ENCODE data around the gene ACTR2. TPM values are rescaled to one million over a fixed set of nuclear protein-coding genes. Genes with fewer than 3 reads are reported as not detected.
"Not testable (repeated sequence)": the region's sequence is repeated elsewhere in the genome, so short reads cannot be mapped to it uniquely, and the experiment has no call there.

Gene ACTR2
- total and polyA plus RNA-seq, 2 experiments from 2014 or later, result 75.6 to 89.4 TPM

DNA sequence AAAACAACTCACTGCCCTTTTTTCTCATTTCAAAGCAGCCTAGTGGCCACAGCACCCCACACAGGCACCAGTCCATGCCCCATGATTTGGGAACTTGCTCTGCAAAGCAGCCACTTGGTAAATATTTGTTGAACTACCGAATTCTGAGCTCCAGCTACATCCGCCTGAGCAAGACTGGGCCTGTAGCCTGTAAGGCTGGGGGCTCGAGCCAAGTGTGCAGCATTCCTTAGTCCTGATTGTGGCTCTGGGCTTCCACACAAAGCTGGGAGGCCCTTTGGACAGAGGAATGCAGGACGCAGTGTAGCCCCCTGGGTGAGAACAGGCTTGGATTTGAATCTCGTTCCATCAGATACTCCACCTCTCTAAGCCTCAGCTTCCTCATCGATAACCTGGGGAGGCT is 88.4 kb downstream of the ACTR2 start:
- H3K9me3 ChIP-seq (ENCODE audit: low read depth), result no peaks in the 10 kb centered on the region
- no peak overlapping the region for H3K27ac ChIP-seq
- 64% methylated on average over 6 of the region's 6 CpGs for WGBS (ENCODE audit: low lambda C conversion rate, missing lambda C conversion rate)
- H3K9me2 ChIP-seq (replicated peaks; ENCODE audit: insufficient read depth), result no peaks in the 10 kb centered on the region
- no peak overlapping the region for H2AFZ ChIP-seq
- H3K27me3 ChIP-seq, result no peaks in the 10 kb centered on the region
- TF ChIP-seq EZH2 (IDR thresholded peaks at IDR 0.05; ENCODE audit: borderline replicate concordance) (no peak), CTCF (IDR thresholded peaks at IDR 0.05; ENCODE audit: poor library complexity) (no peak), EZH2phosphoT487 (IDR thresholded peaks at IDR 0.05; ENCODE audit: low read depth, severe bottlenecking, unreplicated experiment) (no peak)
- no peak for DNase-seq (ENCODE audit: low spot score)
- H4K20me1 ChIP-seq (ENCODE audit: insufficient read depth, poor library complexity, severe bottlenecking), result no peaks in the 10 kb centered on the region
- H3K4me2 ChIP-seq, result no peak overlapping the region
- no peak overlapping the region for H3K4me3 ChIP-seq
- no peaks in the 10 kb centered on the region for H3K79me2 ChIP-seq
- H3K36me3 ChIP-seq (replicated peaks; ENCODE audit: insufficient read depth, low read depth), result no peaks in the 10 kb centered on the region
- H3K4me1 ChIP-seq (ENCODE audit: insufficient read depth), result peaks cover 17% of the 10 kb centered on the region

DNA sequence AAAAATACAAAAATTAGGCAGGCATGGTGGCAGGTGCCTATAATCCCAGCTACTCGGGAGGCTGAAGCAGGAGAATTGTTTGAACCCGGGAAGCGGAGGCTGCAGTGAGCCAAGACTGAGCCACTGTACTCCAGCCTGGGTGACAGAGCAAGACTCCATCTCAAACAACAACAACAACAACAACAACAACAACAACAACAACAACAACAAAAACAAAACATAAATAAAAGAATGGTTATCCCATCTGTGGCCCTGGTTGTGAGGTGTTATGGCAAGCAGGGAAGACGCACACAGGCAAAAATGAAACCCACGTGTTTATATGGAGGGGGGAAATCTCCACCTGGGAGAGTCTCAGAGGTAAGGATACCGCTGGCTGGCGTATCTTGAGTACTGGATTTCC is 89.7 kb downstream of the ACTR2 start:
- H3K9me2 ChIP-seq (replicated peaks; ENCODE audit: insufficient read depth); DNase-seq (ENCODE audit: low spot score); H3K27me3 ChIP-seq; H2AFZ ChIP-seq; H3K79me2 ChIP-seq; H3K27ac ChIP-seq; H3K9me3 ChIP-seq (ENCODE audit: low read depth); H3K36me3 ChIP-seq (replicated peaks; ENCODE audit: insufficient read depth, low read depth); H4K20me1 ChIP-seq (ENCODE audit: insufficient read depth, poor library complexity, severe bottlenecking); H3K4me3 ChIP-seq; H3K4me2 ChIP-seq: not testable (repeated sequence)
- H3K4me1 ChIP-seq (ENCODE audit: insufficient read depth), result peaks cover 18% of the 10 kb centered on the region
- 92% methylated on average over 7 of the region's 7 CpGs for WGBS (ENCODE audit: low lambda C conversion rate, missing lambda C conversion rate)

- WGBS (ENCODE audit: low lambda C conversion rate, missing lambda C conversion rate), result over 99% methylated on average over 7 of the region's 7 CpGs
- TF ChIP-seq EZH2phosphoT487 (IDR thresholded peaks at IDR 0.05; ENCODE audit: low read depth, severe bottlenecking, unreplicated experiment), result no peak
- no peak for TF ChIP-seq EZH2 (IDR thresholded peaks at IDR 0.05; ENCODE audit: borderline replicate concordance)
- TF ChIP-seq CTCF (IDR thresholded peaks at IDR 0.05; ENCODE audit: poor library complexity), result no peak
- Histone ChIP-seq H3K4me2 (no peak overlapping the region), H4K20me1 (ENCODE audit: insufficient read depth, poor library complexity, severe bottlenecking) (no peaks in the 10 kb centered on the region), H2AFZ (no peak overlapping the region), H3K27ac (no peak overlapping the region), H3K36me3 (replicated peaks; ENCODE audit: insufficient read depth, low read depth) (no peaks in the 10 kb centered on the region), H3K27me3 (no peaks in the 10 kb centered on the region), H3K79me2 (no peaks in the 10 kb centered on the region), H3K4me1 (ENCODE audit: insufficient read depth) (peaks cover 18% of the 10 kb centered on the region), H3K4me3 (no peak overlapping the region), H3K9me3 (ENCODE audit: low read depth) (no peaks in the 10 kb centered on the region), H3K9me2 (replicated peaks; ENCODE audit: insufficient read depth) (no peaks in the 10 kb centered on the region)
- no peak for DNase-seq (ENCODE audit: low spot score)
Measured at GRCh38 chr2:65317841-65318240, 90.2 kb downstream of the ACTR2 start.

- H3K79me2 ChIP-seq, result no peaks in the 10 kb centered on the region
- peaks cover 18% of the 10 kb centered on the region for H3K4me1 ChIP-seq (ENCODE audit: insufficient read depth)
- no peak overlapping the region for H3K4me2 ChIP-seq
- H3K4me3 ChIP-seq, result no peak overlapping the region
- H4K20me1 ChIP-seq (ENCODE audit: insufficient read depth, poor library complexity, severe bottlenecking), result no peaks in the 10 kb centered on the region
- no peaks in the 10 kb centered on the region for H3K27me3 ChIP-seq
- WGBS (ENCODE audit: low lambda C conversion rate, missing lambda C conversion rate), result 97% methylated on average over 5 of the region's 5 CpGs
- H2AFZ ChIP-seq, result no peak overlapping the region
- H3K9me3 ChIP-seq (ENCODE audit: low read depth), result no peaks in the 10 kb centered on the region
- peak overlapping the region; percentile 97 for H3K27ac ChIP-seq
- TF ChIP-seq EZH2phosphoT487 (IDR thresholded peaks at IDR 0.05; ENCODE audit: low read depth, severe bottlenecking, unreplicated experiment) (no peak), EZH2 (IDR thresholded peaks at IDR 0.05; ENCODE audit: borderline replicate concordance) (no peak), CTCF (IDR thresholded peaks at IDR 0.05; ENCODE audit: poor library complexity) (no peak)
- no peak for DNase-seq (ENCODE audit: low spot score)
- H3K36me3 ChIP-seq (replicated peaks; ENCODE audit: insufficient read depth, low read depth), result no peaks in the 10 kb centered on the region
- H3K9me2 ChIP-seq (replicated peaks; ENCODE audit: insufficient read depth), result no peaks in the 10 kb centered on the region
Measured at GRCh38 chr2:65319072-65319673, 91.5 kb downstream of the ACTR2 start.
